Left hindlimb (tissue), 1 donor: ENCODE data around the gene TAF13.
"Not testable (repeated sequence)": the region's sequence is repeated elsewhere in the genome, so short reads cannot be mapped to it uniquely, and the experiment has no call there.

Experiments
- DNase-seq: peaks from one replicate; pipeline ENCODE4 v3.0.0-alpha.2; 2018

Gene TAF13

DNA sequence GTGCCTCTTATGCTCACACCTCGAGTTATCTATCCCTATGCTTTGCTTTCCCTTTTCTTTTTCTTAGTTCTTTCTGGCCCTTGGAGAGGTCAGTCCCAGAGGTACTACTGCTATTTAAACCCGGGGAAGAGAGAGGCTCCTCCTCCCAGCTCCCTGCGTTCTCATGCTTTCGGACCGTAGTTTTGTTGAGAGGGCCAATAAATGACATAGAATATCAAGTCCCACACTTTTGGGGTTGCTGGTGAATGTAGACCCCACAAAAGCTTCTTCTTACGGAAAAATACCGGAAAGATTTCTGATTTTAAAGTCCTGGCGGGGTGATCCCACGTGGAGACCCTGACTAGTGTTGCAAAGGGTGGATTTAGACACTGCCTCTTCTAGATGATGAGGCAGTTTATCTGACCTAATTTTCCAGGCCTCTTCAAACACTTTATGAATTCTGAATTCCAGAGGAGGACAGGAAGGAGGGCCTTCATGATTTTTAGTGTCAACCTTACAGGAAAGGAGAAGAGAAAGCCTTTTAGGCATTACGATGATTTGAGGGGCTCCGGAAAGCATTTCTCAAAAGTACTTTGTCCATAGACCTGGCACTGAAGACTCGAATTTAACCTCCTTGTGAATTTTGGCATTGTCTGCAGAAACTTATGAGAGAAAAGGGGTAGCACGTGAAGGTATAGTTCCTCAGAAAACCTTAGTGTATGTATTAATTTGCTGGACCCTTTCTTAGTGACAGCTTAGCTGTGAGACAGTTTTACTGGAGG, 15.5 kb upstream of the TAF13 start:
- peak; percentile 65 for DNase-seq

DNA sequence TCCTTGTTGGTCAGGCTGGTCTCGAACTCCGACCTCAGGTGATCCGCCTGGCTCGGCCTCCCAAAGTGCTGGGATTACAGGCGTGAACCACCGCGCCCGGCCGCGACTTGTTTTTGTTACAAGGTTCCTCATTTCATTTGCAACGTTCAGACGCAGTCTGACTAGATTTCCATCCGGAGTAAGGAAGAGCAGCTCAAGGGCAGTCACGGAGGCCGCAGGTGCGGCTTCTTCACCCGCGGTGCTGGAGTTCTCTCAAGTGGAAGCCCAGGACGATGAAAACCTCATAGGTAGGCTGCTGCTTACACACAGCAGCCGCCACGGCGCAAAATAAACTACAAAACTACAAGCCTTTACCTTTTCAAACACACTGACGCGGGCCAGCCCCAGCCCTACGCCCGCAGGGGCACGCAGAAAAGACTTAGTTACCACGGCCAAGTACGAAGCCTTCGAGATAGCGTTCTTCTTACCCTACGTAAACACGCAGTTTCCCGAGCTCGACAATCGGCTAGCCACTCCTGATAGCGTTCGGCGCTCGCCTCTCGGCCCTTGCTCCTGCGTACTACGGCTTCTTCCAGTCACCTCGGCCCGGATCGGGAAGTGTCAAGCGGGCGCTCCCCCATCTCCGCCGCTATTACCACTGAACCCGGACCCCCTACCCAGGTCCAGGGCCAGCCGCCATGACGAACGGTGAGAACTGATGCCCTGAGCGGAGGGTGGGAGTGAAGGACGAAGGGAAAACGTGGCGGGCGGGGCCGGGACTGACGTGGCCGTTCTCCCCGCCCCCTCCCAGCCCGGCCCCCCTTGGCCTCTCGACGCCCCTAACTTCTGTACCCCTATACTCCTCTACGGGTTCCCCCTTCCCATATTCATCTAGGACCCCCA, 14.6 kb upstream of the TAF13 start, which contains the start of gene TMEM167B:
Gene TMEM167B (plus strand): TSS at position 569 of the 882 bp plus-strand sequence. CDS start 109 bp downstream, at position 678.
- peak; percentile 93 for DNase-seq

DNA sequence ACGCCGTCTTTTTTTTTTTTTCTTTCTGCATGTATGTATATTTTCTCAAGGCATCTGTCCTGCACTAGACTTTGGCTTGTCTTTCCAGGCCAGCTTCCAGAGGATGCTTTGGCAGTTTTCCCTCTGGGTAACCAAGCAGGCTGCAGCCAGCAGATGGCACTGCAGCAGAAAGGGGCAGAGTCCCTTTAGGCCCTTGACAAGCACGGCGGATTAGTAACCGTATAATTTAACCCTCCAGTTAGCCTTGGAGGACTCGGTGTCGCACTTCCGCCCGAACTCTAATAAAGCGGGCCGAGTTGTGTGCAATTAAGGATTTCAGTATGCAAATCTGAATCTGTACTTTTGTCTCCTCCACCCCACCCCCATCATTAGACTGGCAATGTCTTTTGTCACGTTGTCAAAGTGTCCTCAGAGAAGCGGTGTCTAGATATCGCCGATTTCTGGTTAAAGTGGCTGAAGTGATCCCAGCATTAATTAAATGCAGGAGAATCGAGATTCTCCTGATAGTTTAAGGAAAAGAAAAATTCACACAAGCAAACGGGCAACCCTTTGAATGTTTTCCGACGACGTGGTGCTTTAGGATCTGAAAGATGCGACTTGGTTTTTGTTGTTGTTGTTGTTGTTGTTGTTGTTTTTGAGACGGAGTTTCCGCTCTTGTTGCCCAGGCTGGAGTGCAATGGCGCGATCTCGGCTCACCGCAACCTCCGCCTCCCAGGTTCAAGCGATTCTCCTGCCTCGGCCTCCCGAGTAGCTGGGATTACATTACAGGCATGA, 13.6 kb upstream of the TAF13 start:
- no peak for DNase-seq

DNA sequence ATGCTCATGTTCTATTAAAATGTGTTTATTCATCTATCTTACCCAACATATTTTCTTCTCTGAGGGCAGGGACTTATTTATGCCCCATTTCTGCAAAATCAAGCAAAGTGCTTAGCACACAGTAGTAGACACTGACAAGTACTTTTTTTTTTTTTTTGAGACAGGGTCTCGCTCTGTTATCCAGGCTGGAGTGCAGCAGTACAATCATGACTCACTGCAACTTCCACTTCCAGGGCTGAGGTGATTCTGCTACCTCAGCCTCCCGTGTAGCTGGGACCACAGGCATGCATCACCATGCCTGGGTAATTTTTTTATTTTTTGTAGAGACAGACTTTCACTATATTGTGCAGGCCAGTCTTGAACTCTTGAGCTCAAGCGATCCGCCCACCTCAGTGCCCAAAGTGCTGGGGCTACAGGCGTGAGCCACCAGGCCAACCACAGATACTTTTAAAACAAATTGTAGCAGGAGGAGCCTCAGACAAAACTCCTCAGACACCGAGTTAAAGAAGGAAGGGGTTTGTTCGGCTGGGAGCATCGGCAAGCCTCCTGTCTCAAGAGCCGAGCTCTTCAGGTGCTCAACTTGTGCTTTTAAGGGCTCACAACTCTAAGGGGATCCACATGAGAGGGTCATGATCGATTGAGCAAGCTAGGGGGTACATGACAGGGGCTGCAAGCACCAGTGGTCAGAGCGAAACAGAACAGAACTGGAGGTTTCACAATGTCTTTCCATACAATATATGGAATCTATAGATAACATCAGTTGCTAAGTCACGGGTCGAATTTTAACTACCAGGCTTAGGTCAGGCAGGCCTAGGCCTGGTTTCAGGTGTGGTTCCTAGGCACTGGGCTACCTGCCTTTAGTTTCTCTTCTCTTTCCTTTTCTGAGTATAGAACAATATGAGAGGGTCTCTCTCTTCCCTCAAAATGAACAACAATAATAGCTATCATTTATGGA, 9.0 kb upstream of the TAF13 start:
- DNase-seq, result no peak

DNA sequence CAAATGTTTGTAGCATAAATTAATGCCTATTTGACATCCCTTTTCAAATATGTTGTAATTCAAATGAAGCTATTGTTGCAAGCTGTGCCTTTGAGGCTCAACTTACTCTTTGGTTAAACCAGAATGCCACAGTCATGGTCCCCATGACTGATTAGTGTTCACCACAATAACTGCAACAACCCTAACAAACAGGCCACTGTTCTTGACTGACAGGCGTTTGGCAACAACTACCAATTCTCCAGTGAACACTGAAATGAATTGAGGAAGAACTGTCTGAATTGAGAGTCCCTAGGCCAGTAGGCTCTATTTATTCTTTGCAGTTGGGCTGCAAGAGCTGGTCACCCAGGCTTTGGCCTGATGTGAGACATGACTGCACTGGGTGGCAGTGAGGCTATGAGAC, 8.1 kb upstream of the TAF13 start:
- DNase-seq, result no peak

DNA sequence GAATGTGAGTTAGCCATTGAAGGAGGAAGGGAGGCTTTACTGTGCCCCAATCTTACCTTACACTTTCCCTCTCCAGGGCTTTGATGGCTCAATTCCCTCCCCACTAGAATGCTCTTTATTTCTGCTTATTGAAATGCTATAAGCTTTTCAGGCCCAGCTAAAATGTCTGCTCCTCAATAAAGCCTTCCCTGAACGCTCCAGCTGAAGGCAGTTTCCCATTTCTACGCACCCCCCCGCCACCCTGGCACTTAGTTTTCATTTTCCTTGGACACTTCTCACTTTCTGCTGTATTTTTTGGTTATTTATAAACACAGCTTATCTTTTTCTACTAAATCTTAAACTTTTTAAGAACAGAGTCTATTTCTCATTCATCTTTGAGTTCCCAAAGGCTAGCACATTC, 7.7 kb upstream of the TAF13 start:
- no peak for DNase-seq

DNA sequence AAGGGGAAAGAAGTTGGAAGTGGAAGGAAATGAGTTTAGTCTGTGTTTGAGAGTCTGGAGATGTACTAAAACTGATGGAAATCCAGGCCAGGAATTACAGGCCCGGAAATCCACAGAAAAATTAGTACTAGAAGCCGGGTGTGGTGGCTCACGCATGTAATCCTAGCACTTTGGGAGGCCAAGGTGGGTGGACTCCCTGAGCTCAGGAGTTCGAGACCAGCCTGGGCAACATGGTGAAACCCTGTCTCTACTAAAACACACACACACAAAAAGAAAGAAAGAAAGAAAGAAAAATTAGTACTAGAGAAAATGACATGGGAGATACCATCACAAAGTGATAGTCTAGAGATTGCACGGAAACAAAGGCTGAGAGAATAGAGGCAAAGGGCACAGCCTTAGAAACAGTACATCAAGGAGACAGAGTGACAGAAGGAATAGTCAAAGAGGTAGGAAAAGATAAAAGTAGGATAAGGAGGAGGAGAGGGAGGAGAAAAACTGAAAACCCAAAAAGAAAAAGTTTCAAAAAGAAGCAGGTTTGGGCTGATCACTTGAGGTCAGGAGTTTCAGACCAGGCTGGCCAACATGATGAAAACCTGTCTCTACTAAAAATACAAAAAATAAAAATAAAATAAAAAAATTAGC, 4.8 kb upstream of the TAF13 start:
- no peak for DNase-seq

DNA sequence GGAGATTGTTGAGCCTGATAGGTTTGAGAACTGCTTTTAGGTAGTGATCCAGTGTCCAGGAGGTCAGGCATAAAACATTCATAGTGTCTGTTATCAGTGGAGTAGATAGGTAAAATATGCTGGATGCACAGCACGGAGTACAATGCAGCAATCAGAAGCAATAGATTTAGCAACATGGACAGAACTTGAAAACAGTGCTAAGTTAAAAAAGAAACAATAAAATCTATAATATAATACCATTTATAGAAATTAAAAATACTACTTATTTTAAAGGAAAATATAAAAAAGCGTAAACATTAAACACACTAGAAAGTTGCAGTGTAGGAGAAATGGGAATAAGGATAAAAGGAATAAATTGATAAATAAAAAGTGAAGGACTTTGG, 3.4 kb upstream of the TAF13 start:
- no peak for DNase-seq

DNA sequence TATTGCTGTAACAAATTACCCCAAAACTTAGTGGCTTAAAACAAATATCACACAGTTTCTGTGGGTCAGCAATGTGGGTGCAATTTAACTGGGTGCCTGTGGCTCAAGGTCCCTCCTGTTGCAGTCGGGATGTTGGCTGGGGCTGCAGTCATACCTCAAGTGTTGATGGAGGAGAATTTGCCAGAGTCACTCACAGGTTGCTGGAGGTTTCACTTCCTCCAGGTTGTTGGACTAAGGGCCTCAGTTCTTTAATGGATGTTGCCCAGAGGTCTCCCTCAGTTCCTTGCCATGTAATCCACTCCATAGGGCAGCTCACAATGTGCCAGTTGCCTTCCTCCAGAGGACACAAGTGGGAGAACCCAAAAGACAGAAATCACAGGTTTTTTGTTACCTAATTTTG, 2.5 kb upstream of the TAF13 start:
- DNase-seq, result no peak

DNA sequence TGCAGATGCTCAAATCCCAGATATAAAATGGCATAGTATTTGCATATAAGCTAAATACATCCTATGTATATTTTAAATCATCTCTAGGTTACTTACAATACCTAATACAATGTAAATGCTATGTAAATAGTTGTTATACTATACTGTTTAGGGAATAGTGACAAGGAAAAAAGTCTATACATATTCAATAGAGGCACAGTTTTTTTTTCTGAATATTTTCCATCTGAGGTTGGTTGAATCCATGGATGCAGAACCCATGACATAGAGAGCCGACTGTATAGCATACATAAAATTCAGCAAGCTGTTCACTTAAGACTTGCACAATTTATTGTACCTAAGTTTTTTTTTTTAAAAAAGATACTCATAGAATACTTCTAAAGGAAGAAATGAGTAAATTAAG, 6.5 kb downstream of the TAF13 start:
- no peak for DNase-seq

DNA sequence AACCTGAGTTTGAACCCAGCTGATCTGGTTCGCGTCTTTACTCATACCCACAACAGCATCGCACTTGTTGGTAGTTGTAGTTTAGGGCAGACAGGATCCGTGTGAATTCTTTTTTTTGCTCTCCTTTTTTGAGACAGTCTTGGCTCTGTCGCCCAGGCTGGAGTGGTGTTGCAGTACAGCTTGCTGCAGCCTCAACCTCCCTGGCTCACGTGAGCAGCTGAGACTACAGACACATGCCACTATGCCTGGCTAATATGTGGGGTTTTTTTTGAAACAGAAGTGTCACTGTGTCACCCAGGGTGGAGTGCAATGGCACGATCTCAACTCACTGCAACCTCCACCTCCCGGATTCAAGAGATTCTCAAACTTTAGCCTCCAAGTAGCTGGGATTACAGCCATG, 7.9 kb downstream of the TAF13 start:
- DNase-seq, result no peak

DNA sequence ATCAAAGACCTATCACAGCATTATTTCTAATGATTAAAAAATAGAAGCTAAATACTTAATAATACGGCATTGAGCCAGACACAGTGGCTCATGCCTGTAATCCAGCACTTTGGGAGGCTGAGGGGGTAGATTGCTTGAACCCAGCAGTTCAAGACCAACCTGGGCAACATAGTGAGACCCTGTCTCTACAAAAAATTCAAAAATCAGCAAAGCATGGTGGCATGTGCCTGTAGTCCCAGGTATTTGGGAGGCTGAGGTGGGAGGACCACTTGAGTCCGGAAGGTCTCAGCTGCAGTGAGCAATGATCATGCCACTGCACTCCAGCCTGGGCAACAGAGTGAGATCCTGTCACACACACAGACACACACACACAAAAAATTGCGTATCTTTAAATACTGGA, 10.7 kb downstream of the TAF13 start:
- no peak for DNase-seq

DNA sequence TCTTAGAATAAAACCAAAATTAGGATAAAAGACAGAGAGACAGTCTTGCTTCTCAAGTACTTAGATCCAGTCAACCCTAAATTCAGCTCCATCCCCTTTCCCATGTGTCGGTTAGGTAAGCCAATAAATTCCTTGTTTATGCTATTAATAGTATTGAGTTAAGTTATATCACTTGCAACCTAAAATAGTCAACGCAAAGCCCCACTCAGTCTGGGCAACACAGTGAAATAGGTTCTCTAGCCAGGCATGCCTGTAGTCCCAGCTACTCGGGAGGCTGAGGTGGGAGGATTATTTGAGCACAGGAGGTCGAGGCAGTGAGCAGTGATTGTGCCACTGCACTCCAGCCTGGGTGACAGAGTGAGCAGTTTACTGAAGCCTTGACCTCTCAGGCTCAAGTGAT, 14.6 kb downstream of the TAF13 start:
- no peak for DNase-seq

DNA sequence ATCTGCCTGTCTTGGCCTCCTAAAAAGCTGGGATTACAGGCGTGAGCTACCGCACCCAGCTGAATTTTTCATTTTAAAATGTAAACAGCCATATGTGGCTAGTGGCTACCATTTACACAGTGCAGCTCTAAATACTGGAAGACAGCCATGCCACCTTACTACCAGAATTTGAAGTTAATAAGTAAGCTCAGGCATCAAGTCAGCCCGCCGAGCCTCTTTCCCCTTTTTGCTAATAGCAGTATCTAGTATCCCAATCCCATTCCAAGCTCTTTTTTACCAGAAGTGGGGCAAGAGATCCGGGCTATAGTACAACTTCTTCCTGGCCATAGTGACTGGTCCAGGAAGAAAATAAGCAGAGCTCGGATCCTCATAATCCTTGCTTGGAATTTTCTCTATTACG, 15.1 kb downstream of the TAF13 start:
- DNase-seq, result no peak

DNA sequence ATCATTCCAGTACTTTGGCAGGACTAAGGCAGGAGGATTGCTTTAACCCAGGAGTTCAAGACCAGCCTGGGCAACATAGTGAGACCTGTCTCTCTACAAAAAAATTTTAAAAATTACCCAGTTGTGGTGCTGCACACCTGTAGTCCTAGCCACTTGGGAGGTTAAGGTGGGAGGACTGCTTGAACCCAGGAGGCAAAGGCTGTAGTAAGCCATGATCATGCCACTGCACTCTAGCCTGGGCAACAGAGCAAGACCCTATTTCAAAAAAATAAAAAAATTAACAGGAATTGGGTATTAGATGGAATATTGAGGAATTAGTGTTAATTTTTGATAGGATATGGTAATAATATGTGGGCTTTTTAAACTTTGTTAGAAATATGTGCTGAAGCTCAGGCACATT, 16.8 kb downstream of the TAF13 start:
- DNase-seq, result no peak

DNA sequence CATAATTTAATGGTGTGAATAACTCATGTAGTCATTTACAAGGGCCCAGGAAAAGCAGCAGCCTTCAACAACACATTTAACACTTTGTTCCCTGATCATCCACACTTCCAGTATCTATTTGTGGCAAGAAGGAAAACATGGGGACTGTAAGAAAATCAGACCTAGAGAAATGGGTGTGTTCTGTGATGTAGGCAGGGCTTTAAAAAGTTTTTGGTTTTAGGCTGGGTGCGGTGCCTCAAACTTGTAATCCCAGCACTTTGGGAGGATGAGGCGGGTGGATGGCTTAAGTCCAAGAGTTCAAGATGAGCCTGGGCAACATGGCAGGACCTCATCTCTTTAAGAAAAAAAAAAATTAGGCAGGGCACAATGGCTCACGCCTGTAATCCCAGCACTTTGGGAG, 19.7 kb downstream of the TAF13 start:
- DNase-seq, result no peak

DNA sequence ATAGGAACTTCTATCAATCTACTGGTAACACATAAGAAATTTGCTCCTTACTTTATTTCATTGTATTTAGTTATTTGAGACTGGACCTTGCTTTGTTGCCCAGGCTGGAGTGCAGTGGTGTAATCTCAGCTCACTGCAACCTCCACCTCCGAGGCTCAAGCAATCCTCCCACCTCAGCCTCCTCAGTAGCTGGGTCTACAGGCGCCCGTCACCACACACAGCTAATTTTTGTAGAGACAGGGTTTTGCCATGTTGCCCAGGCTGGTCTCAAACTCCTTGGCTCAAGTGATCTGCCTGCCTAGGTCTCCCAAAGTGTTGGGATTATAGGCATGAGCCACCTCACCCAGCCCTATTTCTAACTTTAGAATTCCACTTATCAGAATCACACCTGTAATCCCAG, 23.7 kb downstream of the TAF13 start:
- DNase-seq, result not testable (repeated sequence)

DNA sequence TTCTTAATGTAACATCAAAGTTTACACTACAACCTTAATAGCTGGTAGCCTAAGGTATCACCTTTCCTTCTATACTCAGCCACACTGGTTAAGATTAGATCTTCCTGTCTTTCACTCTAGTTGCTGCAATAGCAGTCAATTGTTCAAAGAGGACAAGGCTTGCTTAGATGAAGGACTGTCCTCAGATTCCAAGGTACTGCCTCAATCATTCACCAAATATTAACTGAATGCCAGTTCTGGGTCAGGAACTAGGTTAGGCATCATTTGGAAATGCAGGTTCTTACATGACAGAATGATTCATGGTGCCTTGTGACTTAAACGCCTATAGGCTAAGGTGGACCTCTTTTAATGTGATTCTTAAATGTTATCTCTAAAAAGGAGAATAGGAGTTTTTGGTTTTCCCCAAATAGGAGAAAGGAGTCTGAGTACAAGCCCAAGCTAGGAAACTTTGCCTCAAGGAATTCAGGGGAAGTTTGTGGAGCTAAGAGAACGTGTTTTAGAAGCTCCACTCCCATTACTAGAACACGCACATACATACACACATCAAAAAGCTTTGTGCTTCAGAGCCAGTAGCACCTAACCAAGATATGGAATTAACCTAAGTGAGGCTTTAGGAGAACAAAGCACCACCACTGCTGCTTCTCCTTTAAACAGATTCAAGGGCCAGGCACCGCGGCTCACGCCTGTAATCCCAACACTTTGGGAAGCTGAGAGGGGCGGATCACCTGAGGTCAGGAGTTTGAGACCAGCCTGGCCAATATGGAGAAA, 25.4 kb downstream of the TAF13 start:
- no peak for DNase-seq

DNA sequence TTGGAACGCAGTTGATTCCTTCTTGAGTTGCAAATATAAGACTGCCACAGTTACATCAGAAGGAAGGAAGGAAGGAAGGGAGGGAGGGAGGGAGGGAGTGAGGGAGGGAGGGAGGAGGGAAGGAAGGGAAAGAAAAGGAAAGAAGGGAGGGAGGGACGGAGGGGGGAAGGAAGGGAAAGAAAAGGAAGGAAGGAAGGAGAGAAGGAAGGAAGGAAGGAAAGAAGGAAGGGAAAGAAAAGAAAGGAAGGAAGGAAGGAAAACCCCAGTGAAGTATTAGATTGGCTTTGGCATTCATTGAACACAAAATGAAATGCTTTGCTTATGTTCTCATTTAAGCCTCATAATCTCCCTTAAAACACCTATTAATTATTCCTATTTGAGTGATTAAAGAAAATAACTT, 27.5 kb downstream of the TAF13 start:
- DNase-seq, result no peak

DNA sequence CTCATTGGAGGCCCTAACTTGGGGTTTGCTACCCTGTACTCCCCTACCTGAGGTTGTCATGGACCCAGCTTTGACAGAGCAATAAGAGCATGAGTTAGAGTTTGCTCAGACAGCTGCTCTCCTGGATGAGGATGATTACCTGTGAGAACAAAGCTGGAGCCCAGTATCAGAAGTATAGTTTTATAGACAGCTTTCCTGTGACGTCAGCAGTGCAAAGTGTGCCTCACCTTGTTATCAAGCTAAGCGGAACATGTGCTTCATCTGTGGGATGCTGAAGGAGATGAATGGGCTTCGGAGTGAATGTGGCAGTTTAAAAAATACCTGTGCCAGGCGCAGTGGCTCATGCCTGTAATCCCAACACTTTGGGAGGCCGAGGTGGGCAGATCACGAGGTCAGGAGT, 28.5 kb downstream of the TAF13 start:
- DNase-seq, result no peak

DNA sequence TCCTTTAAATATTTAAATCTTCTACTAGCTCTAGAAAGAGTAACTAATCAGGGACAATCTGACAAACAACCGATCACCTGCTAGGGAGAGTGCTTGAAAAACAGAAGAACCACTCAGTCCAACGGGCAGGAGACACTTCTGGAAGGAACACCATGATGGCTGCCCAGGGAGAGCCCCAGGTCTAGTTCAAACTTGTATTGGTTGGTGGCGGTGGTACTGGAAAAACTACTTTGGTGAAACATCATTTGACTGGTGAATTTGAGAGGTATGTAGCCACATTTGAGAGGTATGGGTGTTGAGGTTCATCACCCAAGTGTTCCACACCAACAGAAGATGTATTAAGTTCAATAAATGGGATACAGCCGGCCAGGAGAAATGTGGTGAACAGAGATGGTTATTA, 29.1 kb downstream of the TAF13 start:
- DNase-seq, result no peak
